ENCODE data around the gene ABCB6.
"Not testable (repeated sequence)": the region's sequence is repeated elsewhere in the genome, so short reads cannot be mapped to it uniquely, and the experiment has no call there.

DNA sequence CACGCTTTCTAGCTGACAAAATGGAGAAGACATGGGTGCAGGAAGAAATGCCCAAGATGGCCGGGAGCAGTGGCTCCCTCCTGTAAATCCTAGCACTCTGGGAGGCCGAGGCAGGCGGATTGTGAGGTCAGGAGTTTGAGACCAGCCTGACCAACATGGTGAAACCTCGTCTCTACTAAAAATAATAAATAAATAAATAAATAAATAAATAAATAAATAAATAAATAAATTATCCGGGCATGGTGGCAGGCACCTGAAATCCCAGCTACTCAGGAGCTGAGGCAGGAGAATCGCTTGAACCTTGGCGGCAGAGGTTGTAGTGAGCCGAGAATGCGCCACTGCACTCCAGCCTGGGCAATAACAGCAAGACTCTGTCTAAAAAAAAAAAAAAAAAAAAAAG, 40.2 kb upstream of the ABCB6 start:
- TF ChIP-seq POLR2A (IDR thresholded peaks at IDR 0.05); POLR2AphosphoS5 (IDR thresholded peaks at IDR 0.05; ENCODE audit: insufficient read depth in 1 of 2, low read depth in 1 of 2): not testable (repeated sequence)
- TF ChIP-seq, protein P1, sequence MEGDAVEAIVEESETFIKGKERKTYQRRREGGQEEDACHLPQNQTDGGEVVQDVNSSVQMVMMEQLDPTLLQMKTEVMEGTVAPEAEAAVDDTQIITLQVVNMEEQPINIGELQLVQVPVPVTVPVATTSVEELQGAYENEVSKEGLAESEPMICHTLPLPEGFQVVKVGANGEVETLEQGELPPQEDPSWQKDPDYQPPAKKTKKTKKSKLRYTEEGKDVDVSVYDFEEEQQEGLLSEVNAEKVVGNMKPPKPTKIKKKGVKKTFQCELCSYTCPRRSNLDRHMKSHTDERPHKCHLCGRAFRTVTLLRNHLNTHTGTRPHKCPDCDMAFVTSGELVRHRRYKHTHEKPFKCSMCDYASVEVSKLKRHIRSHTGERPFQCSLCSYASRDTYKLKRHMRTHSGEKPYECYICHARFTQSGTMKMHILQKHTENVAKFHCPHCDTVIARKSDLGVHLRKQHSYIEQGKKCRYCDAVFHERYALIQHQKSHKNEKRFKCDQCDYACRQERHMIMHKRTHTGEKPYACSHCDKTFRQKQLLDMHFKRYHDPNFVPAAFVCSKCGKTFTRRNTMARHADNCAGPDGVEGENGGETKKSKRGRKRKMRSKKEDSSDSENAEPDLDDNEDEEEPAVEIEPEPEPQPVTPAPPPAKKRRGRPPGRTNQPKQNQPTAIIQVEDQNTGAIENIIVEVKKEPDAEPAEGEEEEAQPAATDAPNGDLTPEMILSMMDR (IDR thresholded peaks at IDR 0.05), result not testable (repeated sequence)

Measured in vagina (tissue), 2 donors.